H9 (cell line): ENCODE results near the gene RNF212. TPM values are rescaled to one million over a fixed set of nuclear protein-coding genes. Genes with fewer than 3 reads are reported as not detected.

Experiments used
- DNase-seq: peaks from one replicate; pipeline ENCODE4 v3.0.0-alpha.2; 2017
- H2AFZ ChIP-seq: one replicate; pipeline ENCODE4 v1.6.1; 2013; ENCODE audit warnings: mild to moderate bottlenecking, low read length, control low read depth, moderate library complexity
- H2AK5ac ChIP-seq: 2 replicates; pipeline ENCODE4 v1.6.1; 2013; ENCODE audit warnings: low read length, control low read depth, mixed read lengths; ENCODE audit not compliant: insufficient read length
- H2BK120ac ChIP-seq: one replicate; pipeline ENCODE4 v1.6.1; 2013; ENCODE audit warnings: low read depth, mild to moderate bottlenecking, low read length, control low read depth, inconsistent platforms; ENCODE audit not compliant: poor library complexity, severe bottlenecking
- H2BK12ac ChIP-seq: 2 replicates; pipeline ENCODE4 v1.6.1; 2013; ENCODE audit warnings: low read length, control low read depth, mixed read lengths, low read depth; ENCODE audit not compliant: insufficient read length
- H2BK15ac ChIP-seq: 2 replicates; pipeline ENCODE4 v1.6.1; 2013; ENCODE audit warnings: low read depth, low read length, control low read depth
- H2BK20ac ChIP-seq: one replicate; pipeline ENCODE4 v1.6.1; 2013; ENCODE audit warnings: low read depth, mild to moderate bottlenecking, low read length, control low read depth, inconsistent platforms; ENCODE audit not compliant: poor library complexity, severe bottlenecking
- H2BK5ac ChIP-seq: 2 replicates; pipeline ENCODE4 v1.6.1; 2013; ENCODE audit warnings: low read length, control low read depth, mixed read lengths; ENCODE audit not compliant: insufficient read length
- H3K14ac ChIP-seq: 2 replicates; pipeline ENCODE4 v1.6.1; 2013; ENCODE audit warnings: low read length, control low read depth; ENCODE audit not compliant: insufficient read depth
- H3K18ac ChIP-seq: 2 replicates; pipeline ENCODE4 v1.6.1; 2013; ENCODE audit warnings: low read depth, mild to moderate bottlenecking, mixed read lengths, low read length, control low read depth; ENCODE audit not compliant: insufficient read length
- H3K23ac ChIP-seq: 2 replicates; pipeline ENCODE4 v1.6.1; 2013; ENCODE audit warnings: low read length, control low read depth, mixed read lengths, low read depth; ENCODE audit not compliant: insufficient read length
- H3K23me2 ChIP-seq: 2 replicates; pipeline ENCODE4 v1.6.1; 2013; ENCODE audit warnings: low read depth, mild to moderate bottlenecking, mixed read lengths, low read length, control low read depth; ENCODE audit not compliant: insufficient read length, poor library complexity, severe bottlenecking
- H3K27ac ChIP-seq: 2 replicates; pipeline ENCODE4 v1.5.1; 2013; ENCODE audit warnings: low read length, control low read depth, mixed read lengths, low read depth; ENCODE audit not compliant: insufficient read length
- H3K27me3 ChIP-seq: 2 replicates; pipeline ENCODE4 v1.6.1; 2013; ENCODE audit warnings: low read length, control low read depth, inconsistent platforms; ENCODE audit not compliant: insufficient read depth
- H3K4ac ChIP-seq: 2 replicates; pipeline ENCODE4 v1.6.1; 2013; ENCODE audit warnings: low read depth, mild to moderate bottlenecking, control low read depth, inconsistent platforms, low read length, moderate library complexity
- H3K4me1 ChIP-seq: 2 replicates; pipeline ENCODE4 v1.6.1; 2013; ENCODE audit warnings: low read length, control low read depth, inconsistent platforms; ENCODE audit not compliant: insufficient read depth
- H3K4me2 ChIP-seq: 2 replicates; pipeline ENCODE4 v1.6.1; 2013; ENCODE audit warnings: low read length, control low read depth, mixed read lengths; ENCODE audit not compliant: insufficient read length, insufficient read depth
- H3K56ac ChIP-seq: 2 replicates; pipeline ENCODE4 v1.6.1; 2013; ENCODE audit warnings: low read depth, mild to moderate bottlenecking, mixed read lengths, low read length, control low read depth; ENCODE audit not compliant: insufficient read length
- H3K79me1 ChIP-seq: 2 replicates; pipeline ENCODE4 v1.6.1; 2013; ENCODE audit warnings: low read depth, mild to moderate bottlenecking, moderate library complexity, low read length, control low read depth, inconsistent platforms; ENCODE audit not compliant: insufficient read depth, poor library complexity, severe bottlenecking
- H3K79me2 ChIP-seq: 2 replicates; pipeline ENCODE4 v1.6.1; 2013; ENCODE audit warnings: low read length, control low read depth, inconsistent platforms; ENCODE audit not compliant: insufficient read depth
- H3K9ac ChIP-seq: 2 replicates; pipeline ENCODE4 v1.6.1; 2013; ENCODE audit warnings: low read length, control low read depth, mixed read lengths; ENCODE audit not compliant: insufficient read length; ENCODE audit errors: extremely low read depth
- H3K9me3 ChIP-seq: one replicate; pipeline ENCODE4 v1.6.1; 2013; ENCODE audit warnings: low read depth, low read length, inconsistent platforms; ENCODE audit not compliant: control insufficient read depth
- H3T11ph ChIP-seq: one replicate; pipeline ENCODE4 v1.6.1; 2013; ENCODE audit warnings: mild to moderate bottlenecking, low read length, control low read depth, inconsistent platforms
- H4K20me1 ChIP-seq: one replicate; pipeline ENCODE4 v1.6.1; 2013; ENCODE audit not compliant: control insufficient read depth, insufficient read length, insufficient read depth
- H4K5ac ChIP-seq: 2 replicates; pipeline ENCODE4 v1.6.1; 2013; ENCODE audit warnings: low read depth, mild to moderate bottlenecking, mixed read lengths, low read length, control low read depth; ENCODE audit not compliant: insufficient read length
- H4K8ac ChIP-seq: replicated peaks from 2 replicates; pipeline ENCODE4 v1.6.1; 2013; ENCODE audit warnings: low read length, control low read depth, mixed read lengths, low read depth; ENCODE audit not compliant: insufficient read length
- H4K91ac ChIP-seq: 2 replicates; pipeline ENCODE4 v1.6.1; 2013; ENCODE audit warnings: low read depth, mild to moderate bottlenecking, moderate library complexity, mixed read lengths, low read length, control low read depth; ENCODE audit not compliant: insufficient read length
- H3K27ac Mint-ChIP-seq, 3 experiments: 2 replicates in 2 of 3; 3 replicates in 1 of 3; pipeline ENCODE4 v1.8.0; 2020 to 2021; ENCODE audit warnings: mixed read lengths in 3 of 3, mild to moderate bottlenecking in 1 of 3, moderate library complexity in 1 of 3
- H3K27me3 Mint-ChIP-seq: 2 replicates; pipeline ENCODE4 v1.8.0; 2021; ENCODE audit warnings: low read depth, mild to moderate bottlenecking, moderate library complexity, mixed read lengths
- H3K36me3 Mint-ChIP-seq, 3 experiments: 2 replicates in 2 of 3; 3 replicates in 1 of 3; pipeline ENCODE4 v1.8.0; 2020 to 2021; ENCODE audit warnings: low read depth in 3 of 3, mixed read lengths in 3 of 3; ENCODE audit not compliant: insufficient read depth in 1 of 3
- H3K4me1 Mint-ChIP-seq, 2 experiments: 2 replicates each; pipeline ENCODE4 v1.8.0; 2020; ENCODE audit warnings: mixed read lengths in 2 of 2
- H3K4me3 Mint-ChIP-seq, 2 experiments: 2 replicates in 1 of 2; 3 replicates in 1 of 2; pipeline ENCODE4 v1.8.0; 2020 to 2021; ENCODE audit warnings: mild to moderate bottlenecking in 2 of 2, mixed read lengths in 2 of 2, moderate library complexity in 1 of 2
- H3K9me3 Mint-ChIP-seq, 2 experiments: 2 replicates in 1 of 2; 3 replicates in 1 of 2; pipeline ENCODE4 v1.8.0; 2020; ENCODE audit warnings: mild to moderate bottlenecking in 2 of 2, mixed read lengths in 2 of 2, moderate library complexity in 1 of 2
- CTCF ChIP-seq: fragments of 200-600 bp; sonication (generic); conservative IDR thresholded peaks from 3 replicates; pipeline ENCODE4 v1.8.0; 2021; ENCODE audit warnings: antibody characterized with exemption, mild to moderate bottlenecking
- WGBS: extraction: QIAGEN DNeasy Blood & Tissue Kit; methylation state at CpG from one replicate; pipeline ENCODE4 v1.1.7; 2013; ENCODE audit warnings: missing lambda C conversion rate, low lambda C conversion rate, mixed read lengths; ENCODE audit not compliant: insufficient read length; ENCODE audit errors: extremely low coverage; 5-methylcytosine and 5-hydroxymethylcytosine counted together
- total RNA-seq: library from RNA; stranded (reverse); gene quantifications from 2 replicates; pipeline ENCODE4 v1.2.1, GENCODE V29; 2021

Gene RNF212
- total RNA-seq, 1 experiment from 2014 or later, result 3.0 TPM

GRCh38 chr4:1084394-1084793 lies 29.0 kb downstream of the RNF212 start:
- Histone ChIP-seq H3K4me2 (no peak overlapping the region), H3K27ac (no peak overlapping the region), H3K14ac (no peak overlapping the region), H3T11ph (no peak overlapping the region), H3K9me3 (no peaks in the 10 kb centered on the region), H3K79me2 (no peaks in the 10 kb centered on the region), H2BK20ac (no peak overlapping the region), H3K56ac (no peak overlapping the region), H3K4me1 (no peaks in the 10 kb centered on the region), H4K8ac (no peak overlapping the region), H2BK15ac (no peak overlapping the region), H3K23ac (no peak overlapping the region), H3K27me3 (no peaks in the 10 kb centered on the region), H3K18ac (no peak overlapping the region), H3K79me1 (no peaks in the 10 kb centered on the region), H2BK12ac (no peak overlapping the region), H3K4ac (no peak overlapping the region), H4K5ac (no peak overlapping the region), H4K20me1 (no peaks in the 10 kb centered on the region), H3K9ac (no peak overlapping the region), H2BK5ac (no peak overlapping the region), H2AK5ac (no peak overlapping the region), H2AFZ (no peak overlapping the region), H4K91ac (no peak overlapping the region), H3K23me2 (no peaks in the 10 kb centered on the region), H2BK120ac (no peak overlapping the region)
- peaks cover 0 to 10% (median 4%) of the 10 kb centered on the region in 3 experiments; a peak in 4 of 7 replicates for H3K36me3 Mint-ChIP-seq
- WGBS, result no CpG with 5 or more reads among the region's 7 CpGs
- no peak for DNase-seq
- H3K4me1 Mint-ChIP-seq, result peaks cover 4 to 5% of the 10 kb centered on the region in 2 experiments; a peak in 2 of 4 replicates
- H3K4me3 Mint-ChIP-seq, result no peak overlapping the region
- peaks cover 60% of the 10 kb centered on the region for H3K27me3 Mint-ChIP-seq
- H3K9me3 Mint-ChIP-seq, result peaks cover 16 to 18% of the 10 kb centered on the region in 2 experiments
- TF ChIP-seq CTCF, result no peak
- H3K27ac Mint-ChIP-seq, result no peak overlapping the region
